ENCODE results near the gene LAMA5.
A peak's percentile ranks its signal among the peaks of the same experiment; 100 is the strongest.

Gene LAMA5

GRCh38 chr20:62370115-62370806 is 3.1 kb upstream of the LAMA5 start:
- no peak for DNase-seq

DNA sequence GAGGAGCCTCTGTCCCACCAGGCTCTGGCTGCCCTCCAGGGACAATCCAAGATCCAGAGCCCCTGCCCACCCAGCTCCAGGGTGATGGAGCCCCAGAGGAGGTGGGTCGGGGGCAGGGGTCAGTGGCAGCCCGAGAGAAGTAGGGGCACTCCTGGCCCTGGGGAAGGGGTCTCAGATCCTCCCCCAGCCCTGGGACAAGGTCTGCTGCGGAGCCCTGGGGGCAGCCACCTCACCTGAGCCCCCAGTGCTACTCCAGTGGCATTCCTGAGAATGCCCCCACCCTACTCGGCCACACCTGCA is 2.7 kb upstream of the LAMA5 start:
- no peak for DNase-seq

DNA sequence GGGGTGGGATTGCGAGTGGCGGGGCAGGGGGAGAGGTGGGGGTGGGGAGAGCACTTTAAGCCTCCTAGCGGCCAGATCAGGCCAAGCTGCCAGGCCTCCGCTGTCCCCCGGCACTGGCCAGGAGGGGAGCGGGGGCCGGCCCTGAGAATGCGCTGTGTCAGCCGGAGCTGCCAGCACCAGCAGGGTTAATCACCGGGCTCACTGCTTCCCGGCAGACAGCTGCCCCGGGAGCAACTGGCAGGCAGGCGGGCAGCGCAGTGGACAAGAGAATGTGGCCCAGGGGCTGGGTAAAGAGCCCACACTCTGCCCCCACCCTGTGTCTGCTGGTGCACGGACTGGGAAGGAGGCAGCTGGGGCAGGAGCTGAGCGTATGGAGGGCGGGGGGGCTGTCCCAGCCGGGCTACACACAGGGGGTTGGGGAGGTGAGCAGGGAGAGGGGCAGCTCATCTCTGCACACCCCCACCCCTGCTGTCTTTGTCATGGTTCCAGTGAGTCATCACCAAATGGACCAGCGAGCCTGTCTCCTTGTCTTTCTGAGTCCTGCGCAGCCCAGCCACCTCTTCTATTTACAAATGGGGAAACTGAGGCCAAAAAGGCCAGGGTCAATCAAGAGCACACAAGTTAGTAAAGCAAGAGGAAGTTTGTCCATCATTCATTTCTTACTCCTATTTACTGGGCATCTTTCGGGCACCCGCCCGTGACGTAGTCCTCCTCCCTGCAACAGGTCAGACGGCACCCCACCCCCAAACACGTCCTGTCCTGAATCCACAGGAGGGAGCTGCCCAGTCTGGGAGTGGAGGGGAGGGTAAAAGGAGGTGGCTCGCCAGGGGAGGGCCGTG is 2.1 kb upstream of the LAMA5 start:
- peak; percentile 41 for DNase-seq

DNA sequence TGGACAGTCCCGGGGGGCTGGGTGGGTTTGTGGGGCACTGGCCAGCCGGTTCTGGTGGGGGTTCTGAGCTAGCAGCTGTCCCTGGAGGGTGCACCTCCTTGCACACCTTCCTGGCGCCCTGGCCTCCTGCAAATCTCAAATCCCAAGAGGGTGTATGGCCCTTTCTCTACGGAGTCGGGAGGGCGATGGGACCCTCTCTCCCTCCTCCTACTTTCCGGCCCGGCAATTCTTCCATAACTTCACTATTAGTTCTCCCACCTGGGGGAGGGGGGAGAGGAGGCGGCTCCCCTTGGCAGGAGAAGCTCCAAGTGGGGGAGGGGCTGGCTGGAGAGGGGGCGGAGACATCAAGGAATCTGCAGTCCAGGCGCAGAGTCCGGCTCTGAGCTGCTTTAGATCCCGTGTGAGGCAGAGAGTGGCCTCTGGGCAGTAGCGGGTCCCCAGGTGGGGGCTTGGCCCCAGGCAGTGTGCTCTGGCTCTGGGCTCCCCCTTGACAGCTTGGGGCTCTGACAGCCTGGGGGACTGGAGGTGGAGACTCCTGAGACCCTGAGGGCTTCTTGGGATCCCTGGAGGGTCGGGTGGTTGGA is 1.4 kb upstream of the LAMA5 start:
- peak; percentile 65 for DNase-seq

DNA sequence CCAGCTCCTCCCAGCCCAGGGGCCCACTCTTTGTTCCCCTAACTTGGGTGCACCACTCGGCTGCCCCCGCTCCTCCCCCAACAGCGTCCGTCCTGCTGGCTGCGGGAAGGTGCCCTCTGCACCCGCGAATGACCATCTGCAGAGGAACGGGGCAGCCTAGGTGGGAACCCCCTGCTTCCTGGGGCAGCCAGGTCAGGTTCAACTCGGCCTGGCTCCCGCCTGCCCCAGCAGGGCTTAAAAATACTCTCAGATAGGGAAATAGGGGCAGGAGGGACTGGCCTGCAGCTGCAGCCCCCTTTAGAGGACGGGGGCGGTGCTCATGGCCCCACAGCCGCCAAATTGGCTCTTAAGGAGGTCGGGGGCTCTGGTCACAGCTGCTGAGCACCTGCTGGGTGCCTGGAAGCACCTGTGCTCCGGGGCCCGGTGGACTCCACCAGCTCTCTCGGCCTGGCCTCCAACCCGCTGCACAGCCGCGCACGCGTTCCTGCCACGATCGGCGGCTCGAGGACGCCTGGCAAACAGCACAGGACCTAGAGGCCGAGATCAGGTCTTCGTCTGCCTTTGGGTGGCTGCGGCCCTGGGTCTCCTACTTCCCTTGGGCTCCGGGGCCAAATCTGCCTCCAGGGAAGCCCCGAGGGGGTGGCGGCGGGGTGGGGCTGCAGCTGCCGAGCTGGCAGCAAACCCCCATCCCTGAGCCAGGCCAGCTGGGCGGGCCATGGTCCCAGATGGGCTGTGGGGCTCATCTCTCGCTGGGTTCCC is 700 bp upstream of the LAMA5 start:
- peak; percentile 79 for DNase-seq

GRCh38 chr20:62366370-62367135 is 559 bp downstream of the LAMA5 start:
- DNase-seq: peak; percentile 78

GRCh38 chr20:62365814-62366369 is 1.2 kb downstream of the LAMA5 start:
- DNase-seq: peak; percentile 39

DNA sequence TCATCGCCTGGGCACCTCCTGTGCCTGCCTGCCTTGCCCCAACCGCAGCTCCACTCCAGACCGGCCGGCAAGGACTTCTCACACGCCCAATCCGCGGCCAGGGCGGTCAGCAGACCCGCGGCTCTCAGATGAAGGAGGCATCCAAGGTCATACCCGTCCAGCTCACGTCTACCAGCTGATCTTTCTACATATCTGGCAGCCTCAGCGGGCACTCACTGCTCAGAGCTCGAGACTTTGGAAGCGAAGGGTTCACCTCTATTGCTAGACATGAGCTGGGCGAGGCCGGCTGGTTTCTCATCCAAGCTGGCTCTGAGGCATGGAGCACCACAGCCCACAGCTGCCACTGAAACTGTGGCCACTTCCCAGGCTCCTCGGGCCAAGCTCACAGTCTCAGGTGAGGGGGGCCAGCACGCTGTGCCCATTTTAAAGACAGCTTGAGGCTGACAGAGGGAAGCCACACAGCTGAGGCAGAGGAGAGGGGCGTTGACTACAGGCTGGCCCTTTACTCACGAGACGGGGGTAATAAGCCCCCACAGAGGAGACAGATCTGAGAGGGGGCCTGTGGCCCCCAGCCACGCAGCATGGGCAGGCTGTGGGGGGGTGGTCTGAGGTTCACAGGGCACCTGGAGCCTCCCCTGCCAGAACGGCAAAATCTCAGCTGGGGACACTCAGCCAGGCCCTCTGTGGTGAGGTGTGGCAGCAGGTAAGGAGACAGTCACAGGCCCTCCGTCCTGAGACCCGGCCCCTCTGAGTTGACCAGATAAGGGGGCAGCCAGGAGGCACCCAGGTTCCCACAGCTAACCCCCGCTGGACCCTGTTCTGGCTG is 2.0 kb downstream of the LAMA5 start:
- DNase-seq: no peak

DNA sequence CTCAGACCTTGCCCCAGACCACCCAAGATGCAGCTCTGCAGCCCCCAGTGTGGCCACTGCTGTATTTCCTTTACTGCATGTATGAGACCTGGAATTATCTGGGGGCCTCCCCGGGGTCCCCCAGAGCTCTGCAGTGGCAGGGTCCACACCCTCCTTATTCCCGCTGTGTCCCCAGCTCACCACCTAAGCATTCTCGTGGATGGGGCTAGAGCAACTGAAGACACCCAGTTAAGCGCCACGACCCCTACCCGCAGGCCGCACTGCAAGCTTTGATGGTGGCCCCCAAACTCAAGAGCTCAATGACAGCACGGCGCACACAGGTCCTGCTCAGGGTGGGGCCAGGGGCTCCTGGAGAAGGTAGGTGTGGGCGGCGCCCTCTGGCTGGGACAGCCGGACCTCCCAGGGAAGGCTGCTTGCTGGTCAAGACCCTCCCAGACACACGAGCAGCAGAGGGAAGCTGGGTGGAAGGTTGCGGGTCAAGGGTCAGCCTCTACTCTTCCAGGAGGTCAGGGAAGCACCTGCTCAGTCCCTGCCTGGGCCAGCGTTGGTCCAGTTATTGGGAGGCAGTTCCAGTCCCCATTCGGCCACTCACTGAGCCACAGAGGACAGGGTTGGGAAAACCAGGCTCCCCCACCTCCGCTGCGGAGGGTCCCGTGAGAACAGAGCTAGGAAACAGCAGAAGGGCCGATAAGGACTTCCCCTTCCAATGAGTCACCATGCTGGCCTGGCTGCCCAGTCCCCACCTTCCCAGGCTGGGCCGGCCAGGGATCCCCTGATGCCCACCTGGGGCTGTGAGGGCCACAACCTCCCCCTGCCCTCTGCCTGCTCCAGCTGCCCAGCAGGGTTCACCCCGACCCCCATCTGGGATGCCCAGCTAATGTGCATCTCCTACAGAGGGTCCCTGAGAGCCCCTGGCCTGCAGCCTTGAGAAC is 2.9 kb downstream of the LAMA5 start:
- no peak for DNase-seq

- no peak for DNase-seq
Measured at GRCh38 chr20:62362991-62363919, 3.9 kb downstream of the LAMA5 start.

DNA sequence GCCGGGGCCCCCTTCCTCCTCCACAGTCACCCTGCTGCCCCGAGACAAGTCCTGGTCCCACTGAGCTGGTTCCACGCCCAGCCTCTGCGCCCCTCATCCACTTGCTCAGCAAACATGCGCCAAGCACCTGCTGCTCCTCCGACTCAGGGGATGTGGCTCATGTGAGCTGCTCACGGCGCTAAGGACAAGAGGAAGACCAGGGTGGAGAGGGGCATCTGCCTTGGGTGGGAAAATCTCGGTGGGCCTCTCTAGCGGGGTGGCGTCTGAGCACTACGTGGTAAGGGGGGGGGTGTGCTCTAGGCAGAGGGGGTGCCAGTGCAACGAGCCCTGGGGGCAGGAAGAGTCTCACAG is 4.5 kb downstream of the LAMA5 start:
- DNase-seq: no peak

GRCh38 chr20:62361799-62362589 is 5.1 kb downstream of the LAMA5 start:
- DNase-seq: no peak

DNA sequence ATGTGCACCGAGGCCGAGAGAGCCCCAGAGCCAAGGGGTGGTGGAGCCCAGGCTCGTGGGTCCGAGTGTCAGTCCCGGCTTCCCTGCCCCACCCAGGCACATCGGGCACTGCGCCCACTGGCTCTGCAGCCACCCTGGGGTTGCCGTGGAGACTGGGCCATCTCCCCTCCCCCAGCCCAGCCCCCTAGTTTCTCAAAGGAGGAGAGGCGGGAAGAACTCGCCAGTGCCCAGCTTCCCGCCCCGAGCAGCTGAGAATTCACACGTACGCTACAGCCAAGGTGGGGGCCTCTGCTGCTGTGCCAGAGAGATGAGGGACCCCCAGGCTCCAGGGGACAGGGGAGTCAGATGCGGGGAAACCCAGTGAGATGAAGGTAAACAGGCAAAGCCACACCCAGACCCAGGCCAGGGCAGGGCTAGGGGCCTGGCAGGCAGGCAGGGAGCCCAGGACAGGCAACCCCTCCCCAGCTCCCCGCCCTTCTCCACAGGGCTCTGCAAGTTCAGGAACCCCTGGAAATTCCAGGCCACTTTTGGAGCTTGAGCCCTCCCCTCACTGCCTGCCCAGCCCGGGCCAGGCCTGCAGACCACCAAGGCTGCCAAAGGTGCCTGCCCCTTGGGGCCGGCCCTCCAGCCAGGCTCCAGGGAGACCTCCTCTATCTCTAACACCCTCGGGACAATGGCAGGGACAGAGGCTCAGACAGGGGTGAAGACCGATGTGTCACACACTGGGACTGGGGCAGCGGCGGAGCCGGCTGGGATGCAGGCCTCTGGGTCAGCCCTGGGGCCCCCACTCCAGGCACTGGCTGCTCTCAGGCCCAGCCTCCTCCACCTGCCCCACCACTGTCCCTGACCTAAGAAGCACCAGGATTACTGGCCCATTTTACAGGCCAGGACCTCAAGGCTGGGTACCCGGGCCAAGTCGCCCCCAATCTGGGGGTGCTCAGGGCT is 6.0 kb downstream of the LAMA5 start:
- no peak for DNase-seq

GRCh38 chr20:62359491-62360121 is 7.5 kb downstream of the LAMA5 start:
- no peak for DNase-seq

DNA sequence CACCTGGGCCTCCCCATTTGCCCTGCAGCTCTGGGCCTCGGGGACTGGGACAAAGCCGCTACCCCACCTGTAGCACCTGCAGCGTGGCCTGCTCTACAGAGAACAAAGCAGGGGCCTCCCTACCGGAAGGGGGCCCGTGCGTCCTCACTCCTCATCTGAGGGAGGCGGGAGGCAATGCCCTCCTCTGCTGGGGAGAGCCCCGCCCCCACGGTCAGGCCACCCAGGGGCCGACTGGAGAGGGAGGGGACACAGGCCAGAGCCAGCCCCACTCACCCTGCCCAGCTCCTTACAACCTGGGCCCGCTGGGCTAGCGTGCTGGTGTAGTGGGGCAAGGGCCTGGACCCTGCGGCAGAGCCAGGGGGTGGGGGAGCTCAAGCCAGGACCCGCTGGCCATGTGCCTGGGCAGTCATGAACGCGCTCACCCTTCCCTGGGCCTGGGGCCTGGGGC is 8.0 kb downstream of the LAMA5 start:
- no peak for DNase-seq
